Measurements from ENCODE around the gene UCK2. TPM values are rescaled to one million over a fixed set of nuclear protein-coding genes. Genes with fewer than 3 reads are reported as not detected.

The UCK2 gene
- total and polyA plus RNA-seq, 2 donors (not counting 1 experiment from before 2014, with no cell fraction given): 8.9 to 11.5 TPM

GRCh38 chr1:165807613-165808012, 19.8 kb upstream of the UCK2 start:
- Mint-ChIP-seq H3K9me3 (ENCODE audit: insufficient read depth) (no peaks in the 10 kb centered on the region), H3K4me1 (no peaks in the 10 kb centered on the region), H3K4me3 (no peak overlapping the region), H3K27ac (no peak overlapping the region), H3K27me3 (peaks cover 6% of the 10 kb centered on the region)
- intact Hi-C loops (cut with micrococcal nuclease): no loop called here
- no peaks in the 10 kb centered on the region for H3K79me2 ChIP-seq (ENCODE audit: control insufficient read depth, insufficient read depth, low read length)
- no peaks in the 10 kb centered on the region for H3K27me3 ChIP-seq (replicated peaks in 1 of 4; ENCODE audit: control extremely low read depth in 1 of 4, control insufficient read depth in 3 of 4, insufficient read depth in 4 of 4, low read length in 3 of 4)
- no peaks in the 10 kb centered on the region for H3K4me1 ChIP-seq (ENCODE audit: control insufficient read depth in 2 of 2, insufficient read depth in 2 of 2, low read length in 2 of 2)
- ATAC-seq (ENCODE audit: low read depth) (no peak), DNase-seq (no peak)
- POLR2A ChIA-PET: no interaction called here
- H3K4me2 ChIP-seq (replicated peaks; ENCODE audit: low read depth, low read length, poor library complexity, severe bottlenecking): no peak overlapping the region
- CTCF ChIA-PET: no interaction called here
- no peak overlapping the region for H3K9ac ChIP-seq (ENCODE audit: low read length)
- H4K20me1 ChIP-seq (ENCODE audit: control insufficient read depth, insufficient read depth, low read length, poor library complexity, severe bottlenecking): no peaks in the 10 kb centered on the region
- H3K4me3 ChIP-seq (ENCODE audit: control extremely low read depth in 1 of 5, extremely low read depth in 1 of 5, insufficient read depth in 1 of 5, low read depth in 2 of 5, low read length in 4 of 5): no peak overlapping the region
- H3K36me3 ChIP-seq (replicated peaks in 1 of 2; ENCODE audit: control extremely low read depth in 1 of 2, control insufficient read depth in 1 of 2, extremely low read depth in 1 of 2, insufficient read depth in 2 of 2, low read length in 1 of 2): no peaks in the 10 kb centered on the region
- no peak overlapping the region for H2AFZ ChIP-seq (ENCODE audit: insufficient read depth, low read depth, low read length, poor library complexity, severe bottlenecking)
- TF ChIP-seq EZH2 (IDR thresholded peaks at IDR 0.05; ENCODE audit: borderline replicate concordance, insufficient read depth, low read depth, low read length, poor library complexity, severe bottlenecking) (no peak), CTCF (IDR thresholded peaks at IDR 0.05) (no peak)
- H3K27ac ChIP-seq (ENCODE audit: low read length in 2 of 2): no peak overlapping the region
- no peaks in the 10 kb centered on the region for H3K9me3 ChIP-seq (ENCODE audit: control extremely low read depth in 1 of 3, control insufficient read depth in 2 of 3, insufficient read depth in 1 of 3, low read length in 2 of 3)

GRCh38 chr1:165815725-165816124, 11.7 kb upstream of the UCK2 start:
- no peak for TF ChIP-seq EZH2 (IDR thresholded peaks at IDR 0.05; ENCODE audit: borderline replicate concordance, insufficient read depth, low read depth, low read length, poor library complexity, severe bottlenecking)
- TF ChIP-seq CTCF (IDR thresholded peaks at IDR 0.05): no peak
- no peak overlapping the region for H3K4me3 Mint-ChIP-seq

More at GRCh38 chr1:165815725-165816124, 11.7 kb upstream of the UCK2 start:
- Histone ChIP-seq H3K27me3 (replicated peaks in 1 of 4; ENCODE audit: control extremely low read depth in 1 of 4, control insufficient read depth in 3 of 4, insufficient read depth in 4 of 4, low read length in 3 of 4) (peaks cover 0 to 3% (median 0%) of the 10 kb centered on the region in 4 experiments), H3K4me2 (replicated peaks; ENCODE audit: low read depth, low read length, poor library complexity, severe bottlenecking) (no peak overlapping the region), H3K9ac (ENCODE audit: low read length) (no peak overlapping the region), H3K27ac (ENCODE audit: low read length in 2 of 2) (no peak overlapping the region), H3K79me2 (ENCODE audit: control insufficient read depth, insufficient read depth, low read length) (no peaks in the 10 kb centered on the region), H2AFZ (ENCODE audit: insufficient read depth, low read depth, low read length, poor library complexity, severe bottlenecking) (no peak overlapping the region), H3K9me3 (ENCODE audit: control extremely low read depth in 1 of 3, control insufficient read depth in 2 of 3, insufficient read depth in 1 of 3, low read length in 2 of 3) (peaks cover 0 to 8% (median 2%) of the 10 kb centered on the region in 3 donors), H3K4me1 (ENCODE audit: control insufficient read depth in 2 of 2, insufficient read depth in 2 of 2, low read length in 2 of 2) (no peaks in the 10 kb centered on the region), H3K36me3 (replicated peaks in 1 of 2; ENCODE audit: control extremely low read depth in 1 of 2, control insufficient read depth in 1 of 2, extremely low read depth in 1 of 2, insufficient read depth in 2 of 2, low read length in 1 of 2) (no peaks in the 10 kb centered on the region), H4K20me1 (ENCODE audit: control insufficient read depth, insufficient read depth, low read length, poor library complexity, severe bottlenecking) (no peaks in the 10 kb centered on the region), H3K4me3 (ENCODE audit: control extremely low read depth in 1 of 5, extremely low read depth in 1 of 5, insufficient read depth in 1 of 5, low read depth in 2 of 5, low read length in 4 of 5) (no peak overlapping the region)
- no peaks in the 10 kb centered on the region for H3K9me3 Mint-ChIP-seq (ENCODE audit: insufficient read depth)
- peaks cover 14% of the 10 kb centered on the region for H3K27me3 Mint-ChIP-seq
- POLR2A ChIA-PET: no interaction called here
- no peaks in the 10 kb centered on the region for H3K4me1 Mint-ChIP-seq
- DNase-seq (no peak), ATAC-seq (ENCODE audit: low read depth) (no peak)
- no peak overlapping the region for H3K27ac Mint-ChIP-seq
- CTCF ChIA-PET: no interaction called here
- intact Hi-C loops (cut with micrococcal nuclease): no loop called here
- WGBS (ENCODE audit: insufficient coverage): 86% methylated on average over 2 of the region's 3 CpGs

Measured in B cell (primary cell).